Lower leg skin (tissue), 3 donors: ENCODE results near the gene PTPDC1.

ENCODE experiments used
- POLR2A ChIP-seq, 2 donors: fragments of 450-650 bp; IDR thresholded peaks; one replicate each; pipeline ENCODE4 v1.6.1; 2016 to 2017; ENCODE audit warnings: antibody characterized with exemption in 2 of 2, mild to moderate bottlenecking in 1 of 2, moderate library complexity in 1 of 2
- TF ChIP-seq, protein P1 (sequence below), 3 donors: fragments of 450-650 bp; IDR thresholded peaks; one replicate each; pipeline ENCODE4 v1.5.1; 2016; ENCODE audit warnings: antibody characterized with exemption in 3 of 3, mild to moderate bottlenecking in 3 of 3, moderate library complexity in 2 of 3

DNA sequence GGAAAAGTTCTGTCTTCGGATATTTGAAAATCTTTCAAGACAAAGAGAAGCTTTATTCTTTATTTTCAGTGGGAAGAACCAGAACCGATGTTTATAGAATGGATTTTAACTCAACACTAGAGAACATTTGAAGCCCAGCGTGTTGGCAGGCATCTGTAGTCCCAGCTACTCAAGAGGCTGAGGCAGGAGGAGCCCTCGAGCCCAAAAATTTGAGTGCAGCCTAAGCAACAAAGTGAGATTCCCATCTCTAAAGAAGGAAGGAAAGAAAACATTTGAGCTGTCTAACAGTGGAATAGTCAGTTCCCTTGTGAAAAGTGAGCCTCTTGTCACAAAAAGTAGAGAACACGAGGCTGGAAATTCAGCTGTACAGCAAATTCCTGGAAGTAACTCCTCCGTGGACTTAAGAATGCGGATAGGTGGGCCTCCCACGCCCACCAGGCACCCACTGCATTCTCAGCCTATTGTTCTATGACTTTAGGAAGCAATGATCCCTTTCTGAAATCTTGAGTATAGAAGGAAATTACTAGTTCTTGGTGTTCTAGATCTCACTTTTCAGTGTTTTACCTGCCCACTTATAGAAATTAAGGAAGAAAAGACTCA, 2.3 kb upstream of the PTPDC1 start:
- TF ChIP-seq, protein P1, sequence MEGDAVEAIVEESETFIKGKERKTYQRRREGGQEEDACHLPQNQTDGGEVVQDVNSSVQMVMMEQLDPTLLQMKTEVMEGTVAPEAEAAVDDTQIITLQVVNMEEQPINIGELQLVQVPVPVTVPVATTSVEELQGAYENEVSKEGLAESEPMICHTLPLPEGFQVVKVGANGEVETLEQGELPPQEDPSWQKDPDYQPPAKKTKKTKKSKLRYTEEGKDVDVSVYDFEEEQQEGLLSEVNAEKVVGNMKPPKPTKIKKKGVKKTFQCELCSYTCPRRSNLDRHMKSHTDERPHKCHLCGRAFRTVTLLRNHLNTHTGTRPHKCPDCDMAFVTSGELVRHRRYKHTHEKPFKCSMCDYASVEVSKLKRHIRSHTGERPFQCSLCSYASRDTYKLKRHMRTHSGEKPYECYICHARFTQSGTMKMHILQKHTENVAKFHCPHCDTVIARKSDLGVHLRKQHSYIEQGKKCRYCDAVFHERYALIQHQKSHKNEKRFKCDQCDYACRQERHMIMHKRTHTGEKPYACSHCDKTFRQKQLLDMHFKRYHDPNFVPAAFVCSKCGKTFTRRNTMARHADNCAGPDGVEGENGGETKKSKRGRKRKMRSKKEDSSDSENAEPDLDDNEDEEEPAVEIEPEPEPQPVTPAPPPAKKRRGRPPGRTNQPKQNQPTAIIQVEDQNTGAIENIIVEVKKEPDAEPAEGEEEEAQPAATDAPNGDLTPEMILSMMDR (IDR thresholded peaks at IDR 0.05): no peak
- no peak for TF ChIP-seq POLR2A (IDR thresholded peaks at IDR 0.05)
